ENCODE data around the gene OR51F2. TPM values are rescaled to one million over a fixed set of nuclear protein-coding genes. Genes with fewer than 3 reads are reported as not detected.

The OR51F2 gene
- total RNA-seq, 1 donor from 2014 or later: not detected

Other genes with a start within 250 kb of the OR51F2 start
- gene OR52I2, start 239.6 kb upstream of the OR51F2 start, total RNA-seq: not detected in 2 replicates
- gene OR52I1, start 227.3 kb upstream of the OR51F2 start, total RNA-seq: not detected in 2 replicates
- gene TRIM68, start 213.1 kb upstream of the OR51F2 start, total RNA-seq: 7.4 and 10.1 TPM in 2 replicates
- gene OR51D1, start 183.8 kb upstream of the OR51F2 start, total RNA-seq: not detected in 2 replicates
- not detected in 2 replicates for gene OR51E1, start 177.3 kb upstream of the OR51F2 start, total RNA-seq
- not detected in 2 replicates for gene OR51E2, start 123.5 kb upstream of the OR51F2 start, total RNA-seq
- gene MMP26, start 116.5 kb upstream of the OR51F2 start, total RNA-seq: not detected in 2 replicates
- gene OR51F1, start 51.4 kb upstream of the OR51F2 start, total RNA-seq: not detected in 2 replicates
- gene OR52R1, start 16.9 kb upstream of the OR51F2 start, total RNA-seq: not detected in 2 replicates
- not detected in 2 replicates for gene OR51S1, start 27.9 kb downstream of the OR51F2 start, total RNA-seq
- gene OR51T1, start 60.6 kb downstream of the OR51F2 start, total RNA-seq: not detected in 2 replicates
- not detected in 2 replicates for gene OR51A7, start 82.5 kb downstream of the OR51F2 start, total RNA-seq
- not detected in 2 replicates for gene OR51G2, start 98.0 kb downstream of the OR51F2 start, total RNA-seq
- not detected in 2 replicates for gene OR51G1, start 103.0 kb downstream of the OR51F2 start, total RNA-seq
- not detected in 2 replicates for gene OR51A4, start 126.3 kb downstream of the OR51F2 start, total RNA-seq
- not detected in 2 replicates for gene OR51A2, start 134.4 kb downstream of the OR51F2 start, total RNA-seq
- gene OR51L1, start 173.5 kb downstream of the OR51F2 start, total RNA-seq: not detected in 2 replicates
- gene OR52J3, start 225.2 kb downstream of the OR51F2 start, total RNA-seq: not detected in 2 replicates
- gene OR52E2, start 238.3 kb downstream of the OR51F2 start, total RNA-seq: not detected in 2 replicates
- gene OR52E1, start 248.3 kb downstream of the OR51F2 start, total RNA-seq: not detected in 2 replicates

Data from dermis microvascular lymphatic vessel endothelial cell (primary cell).